HCT116 (cell line): Measurements from ENCODE around the gene TLL2. TPM values are rescaled to one million over a fixed set of nuclear protein-coding genes. Genes with fewer than 3 reads are reported as not detected.

ENCODE experiments used
- ATAC-seq: fragments of 200-7000 bp; cut with Tn5 transposase; 2 replicates; pipeline ENCODE4 v1.9.1; 2020; ENCODE audit warnings: mild to moderate bottlenecking, moderate library complexity
- BruUV-seq: library from RNA; stranded (reverse); fragments of 400-500 nt; replicated peaks from 2 replicates; lab custom pipeline; 2021; lab: Mats Ljungman, UMichigan
- CTCF ChIA-PET: fragments of 300-600 bp; sonication (Branson Sonifier 250); formaldehyde crosslinking; loops from one replicate; lab custom pipeline; 2021; ENCODE audit warnings: antibody characterized with exemption; lab: Charles Lee
- POLR2A ChIA-PET: fragments of 300-600, 350-600 bp; sonication (Branson Sonifier 250); formaldehyde crosslinking; loops from one replicate; lab custom pipeline; 2021; ENCODE audit warnings: antibody characterized with exemption; lab: Charles Lee
- RAD21 ChIA-PET, 2 experiments: fragments of 300-600 bp; sonication (Branson Sonifier 250); formaldehyde crosslinking; loops; one replicate each; lab custom pipeline; 2023; ENCODE audit warnings: low total read pairs in 2 of 2; ENCODE audit not compliant: uncharacterized antibody in 2 of 2, unreplicated experiment in 2 of 2, low non-redundant PET in 1 of 2; lab: Charles Lee
- DNase-seq: peaks from one replicate; pipeline ENCODE4 v3.0.0-alpha.2; 2010; ENCODE audit warnings: low read depth, low spot score
- H2AFZ ChIP-seq: fragments of 200-600 bp; shearing (Covaris generic), sonication (generic); 2 replicates; pipeline ENCODE4 v1.6.1; 2017; ENCODE audit warnings: low read depth, mixed run types, mixed read lengths, antibody characterized with exemption, low read length; ENCODE audit not compliant: poor library complexity, severe bottlenecking
- H3K27ac ChIP-seq: 2 replicates; pipeline ENCODE4 v1.5.1; 2012; ENCODE audit warnings: low read depth, low read length
- H3K27me3 ChIP-seq: fragments of 200-600 bp; sonication (generic); 2 replicates; pipeline ENCODE4 v1.6.1; 2016; ENCODE audit warnings: mixed run types, low read length, mixed read lengths; ENCODE audit not compliant: insufficient read depth
- H3K36me3 ChIP-seq, 2 experiments: fragments of 200-500 bp in 1 of 2; fragments of 200-600 bp in 1 of 2; sonication (Bioruptor generic) in 1 of 2; sonication (generic) in 1 of 2; 2 replicates each; pipeline versions ENCODE4 v1.5.1 to v1.6.1; 2014 to 2016; ENCODE audit warnings: low read length in 2 of 2, inconsistent platforms in 1 of 2, mixed read lengths in 1 of 2, mixed run types in 1 of 2; ENCODE audit not compliant: insufficient read depth in 2 of 2, control insufficient read depth in 1 of 2
- H3K4me1 ChIP-seq, 2 experiments: fragments of 200-600 bp in 1 of 2; sonication (generic) in 1 of 2; 2 replicates each; pipeline versions ENCODE4 v1.5.1 to v1.6.1; 2012 to 2017; ENCODE audit warnings: low read length in 2 of 2, inconsistent platforms in 1 of 2, mild to moderate bottlenecking in 1 of 2, mixed read lengths in 1 of 2, mixed run types in 1 of 2, moderate library complexity in 1 of 2; ENCODE audit not compliant: insufficient read depth in 2 of 2, control insufficient read depth in 1 of 2
- H3K4me2 ChIP-seq: fragments of 200-600 bp; sonication (generic); 2 replicates; pipeline ENCODE4 v1.6.1; 2017; ENCODE audit warnings: mixed run types, low read length, mixed read lengths
- H3K4me3 ChIP-seq, 2 experiments: fragments of 200-600 bp in 1 of 2; sonication (generic) in 1 of 2; replicated peaks in 1 of 2; 2 replicates each; pipeline ENCODE4 v1.5.1; 2011 to 2016; ENCODE audit warnings: low read length in 2 of 2, control low read depth in 1 of 2, low read depth in 1 of 2, mild to moderate bottlenecking in 1 of 2, mixed read lengths in 1 of 2, mixed run types in 1 of 2
- H3K79me2 ChIP-seq: fragments of 200-600 bp; sonication (generic); 2 replicates; pipeline ENCODE4 v1.6.1; 2017; ENCODE audit warnings: mild to moderate bottlenecking, mixed run types, low read length, moderate library complexity, mixed read lengths; ENCODE audit not compliant: insufficient read depth
- H3K9ac ChIP-seq: fragments of 200-600 bp; sonication (generic); 2 replicates; pipeline ENCODE4 v1.6.1; 2016; ENCODE audit warnings: low read length, mixed read lengths
- H3K9me2 ChIP-seq: fragments of 200-600 bp; sonication (generic), shearing (Covaris generic); 2 replicates; pipeline ENCODE4 v1.6.1; 2017; ENCODE audit warnings: mixed run types, mild to moderate bottlenecking, moderate library complexity; ENCODE audit not compliant: insufficient read depth
- H3K9me3 ChIP-seq, 2 experiments: fragments of 200-500 bp in 1 of 2; fragments of 200-600 bp in 1 of 2; sonication (Bioruptor generic) in 1 of 2; sonication (generic) in 1 of 2; 2 replicates each; pipeline ENCODE4 v1.6.1; 2014 to 2017; ENCODE audit warnings: low read length in 2 of 2, mixed read lengths in 2 of 2, inconsistent platforms in 1 of 2, low read depth in 1 of 2, mild to moderate bottlenecking in 1 of 2, mixed run types in 1 of 2, moderate library complexity in 1 of 2; ENCODE audit not compliant: control insufficient read depth in 1 of 2, insufficient read depth in 1 of 2
- H4K20me1 ChIP-seq: fragments of 200-600 bp; sonication (generic), shearing (Covaris generic); 2 replicates; pipeline ENCODE4 v1.6.1; 2017; ENCODE audit warnings: mixed run types, mild to moderate bottlenecking, moderate library complexity; ENCODE audit not compliant: insufficient read depth
- CBX3 ChIP-seq: IDR thresholded peaks from 2 replicates; pipeline ENCODE4 v1.6.1; 2012; ENCODE audit warnings: low read depth
- EGR1 ChIP-seq: IDR thresholded peaks from 2 replicates; pipeline ENCODE4 v1.6.1; 2012; ENCODE audit warnings: low read depth
- ELF1 ChIP-seq: IDR thresholded peaks from 2 replicates; pipeline ENCODE4 v1.6.1; 2012; ENCODE audit warnings: low read depth, borderline replicate concordance
- EZH2 ChIP-seq: fragments of 200-600 bp; sonication (generic); IDR thresholded peaks from 2 replicates; pipeline ENCODE4 v1.6.1; 2017; ENCODE audit warnings: antibody characterized with exemption, mixed run types
- FOSL1 ChIP-seq: IDR thresholded peaks from 2 replicates; pipeline ENCODE4 v1.6.1; 2012; ENCODE audit warnings: low read depth
- JUND ChIP-seq: IDR thresholded peaks from 2 replicates; pipeline ENCODE4 v1.6.1; 2012
- POLR2A ChIP-seq: IDR thresholded peaks from 2 replicates; pipeline ENCODE4 v1.7.0; 2011; ENCODE audit warnings: borderline replicate concordance; ENCODE audit not compliant: insufficient read depth, insufficient read length; ENCODE audit errors: extremely low read depth
- POLR2AphosphoS5 ChIP-seq: IDR thresholded peaks from 2 replicates; pipeline ENCODE4 v1.6.1; 2011; ENCODE audit warnings: mild to moderate bottlenecking, low read depth, low read length, moderate library complexity
- SIN3A ChIP-seq: IDR thresholded peaks from 2 replicates; pipeline ENCODE4 v1.6.1; 2012; ENCODE audit warnings: low read depth
- TCF7L2 ChIP-seq: IDR thresholded peaks from 2 replicates; pipeline ENCODE4 v1.7.0; 2011; ENCODE audit warnings: borderline replicate concordance, inconsistent platforms; ENCODE audit not compliant: insufficient read depth, insufficient read length; ENCODE audit errors: extremely low read depth
- ZFX ChIP-seq: fragments of 450-650 bp; IDR thresholded peaks from 2 replicates; pipeline ENCODE4 v1.6.1; 2017
- ZNF274 ChIP-seq: fragments of 200-500 bp; sonication (Bioruptor generic); IDR thresholded peaks from 2 replicates; pipeline ENCODE4 v1.6.1; 2014; ENCODE audit warnings: mild to moderate bottlenecking, low read depth, low read length, inconsistent platforms
- intact Hi-C: fragments of 100-400 bp; cut with micrococcal nuclease; formaldehyde crosslinking; loops from 2 replicates; pipeline ENCODE4 v1.10.0; 2022
- total RNA-seq: library from RNA; stranded (reverse); gene quantifications from one replicate; pipeline ENCODE4 v1.2.1, GENCODE V29; 2021; ENCODE audit not compliant: unreplicated experiment
- TF ChIP-seq, protein P1 (sequence below): IDR thresholded peaks from 2 replicates; pipeline ENCODE4 v1.6.1; 2012
- TF ChIP-seq, protein P2 (sequence below), 3 experiments: fragments of 200-600 bp in 1 of 3; sonication (generic) in 1 of 3; IDR thresholded peaks in 2 of 3; conservative IDR thresholded peaks in 1 of 3; 2 replicates each; pipeline ENCODE4 v1.5.1; 2012 to 2017; ENCODE audit warnings: low read depth in 2 of 3, low read length in 2 of 3, antibody characterized with exemption in 1 of 3, borderline replicate concordance in 1 of 3, control low read depth in 1 of 3, mild to moderate bottlenecking in 1 of 3, mixed read lengths in 1 of 3, mixed run types in 1 of 3, moderate library complexity in 1 of 3; ENCODE audit not compliant: insufficient read depth in 1 of 3

The TLL2 gene
- total RNA-seq, 1 experiment from 2014 or later = 1.3 TPM

DNA sequence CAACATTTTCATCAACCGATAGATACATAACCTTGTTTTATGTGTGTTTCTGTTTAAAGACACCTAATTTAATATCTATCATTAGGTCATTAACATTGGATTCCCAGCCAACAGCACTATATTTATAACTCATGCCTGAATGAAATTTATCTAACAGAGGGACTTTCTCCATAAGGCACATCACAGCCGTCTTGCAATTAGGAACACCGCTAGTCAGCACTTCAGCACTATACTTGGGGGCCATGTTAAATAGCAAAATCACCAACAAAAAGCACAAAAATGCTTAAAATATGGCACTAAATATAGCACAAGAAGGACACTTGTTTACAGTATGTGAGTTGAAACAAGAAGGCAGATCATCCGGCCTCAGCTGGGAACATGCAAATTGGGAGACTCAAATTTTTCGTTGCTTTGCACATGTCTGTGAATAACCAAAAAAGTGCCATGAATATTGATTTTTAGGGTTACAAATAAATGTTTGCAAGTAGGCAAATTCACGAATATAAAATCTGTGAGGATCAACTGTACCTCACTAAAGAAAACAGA lies 51.0 kb downstream of the TLL2 start:
- H3K27ac ChIP-seq = no peak overlapping the region
- ChIA-PET CTCF (no interaction called here), RAD21 (no interaction called here)
- no peak overlapping the region for H3K9ac ChIP-seq
- no peak overlapping the region for H3K4me3 ChIP-seq
- TF ChIP-seq POLR2A = no peak
- no peak for TF ChIP-seq ZNF274
- no peak for TF ChIP-seq EGR1
- TF ChIP-seq SIN3A = no peak
- no peak for TF ChIP-seq JUND
- TF ChIP-seq, all 23 proteins: peak for 0
- H3K9me2 ChIP-seq = no peaks in the 10 kb centered on the region
- BruUV-seq = no TSS peak
- ATAC-seq (no peak), DNase-seq (no peak)
- H2AFZ ChIP-seq = no peak overlapping the region
- POLR2A ChIA-PET = no interaction called here
- 0 out of 2 replicates have a peak, but pooled peaks cover 8% of the 10 kb centered on the region for H3K27me3 ChIP-seq
- no peaks in the 10 kb centered on the region for H3K4me1 ChIP-seq
- no peaks in the 10 kb centered on the region for H4K20me1 ChIP-seq
- no peaks in the 10 kb centered on the region for H3K79me2 ChIP-seq
- H3K4me2 ChIP-seq = no peak overlapping the region
- no peaks in the 10 kb centered on the region for H3K9me3 ChIP-seq
- H3K36me3 ChIP-seq = no peaks in the 10 kb centered on the region
- intact Hi-C loops = no loop called here

DNA sequence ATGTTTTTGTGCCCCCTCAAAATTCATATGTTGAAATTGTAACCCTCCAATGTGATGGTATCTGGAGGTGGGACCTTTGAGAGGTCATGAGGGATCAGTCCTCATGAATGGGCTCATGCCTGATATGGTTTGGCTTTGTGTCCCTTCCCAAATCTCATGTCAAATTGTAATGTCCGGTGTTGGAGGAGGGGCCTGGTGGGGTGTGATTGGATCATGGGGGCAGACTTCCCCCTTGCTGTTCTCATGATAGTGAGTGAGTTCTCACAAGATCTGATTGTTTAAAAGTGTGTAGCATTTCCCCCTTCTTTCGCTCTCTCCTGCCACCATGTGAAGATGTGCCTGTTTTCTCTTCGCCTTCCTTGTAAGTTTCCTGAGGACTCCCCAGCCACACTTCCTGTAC lies 53.4 kb downstream of the TLL2 start:
- no peak overlapping the region for H3K4me2 ChIP-seq
- no peak overlapping the region for H2AFZ ChIP-seq
- no peaks in the 10 kb centered on the region for H3K27me3 ChIP-seq
- DNase-seq = no peak
- H3K36me3 ChIP-seq = no peaks in the 10 kb centered on the region
- no peaks in the 10 kb centered on the region for H3K4me1 ChIP-seq
- no peak overlapping the region for H3K9ac ChIP-seq
- TF ChIP-seq POLR2A = no peak
- TF ChIP-seq, protein P1, sequence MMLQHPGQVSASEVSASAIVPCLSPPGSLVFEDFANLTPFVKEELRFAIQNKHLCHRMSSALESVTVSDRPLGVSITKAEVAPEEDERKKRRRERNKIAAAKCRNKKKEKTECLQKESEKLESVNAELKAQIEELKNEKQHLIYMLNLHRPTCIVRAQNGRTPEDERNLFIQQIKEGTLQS = no peak
- no peak for TF ChIP-seq ELF1
- TF ChIP-seq, protein P2, sequence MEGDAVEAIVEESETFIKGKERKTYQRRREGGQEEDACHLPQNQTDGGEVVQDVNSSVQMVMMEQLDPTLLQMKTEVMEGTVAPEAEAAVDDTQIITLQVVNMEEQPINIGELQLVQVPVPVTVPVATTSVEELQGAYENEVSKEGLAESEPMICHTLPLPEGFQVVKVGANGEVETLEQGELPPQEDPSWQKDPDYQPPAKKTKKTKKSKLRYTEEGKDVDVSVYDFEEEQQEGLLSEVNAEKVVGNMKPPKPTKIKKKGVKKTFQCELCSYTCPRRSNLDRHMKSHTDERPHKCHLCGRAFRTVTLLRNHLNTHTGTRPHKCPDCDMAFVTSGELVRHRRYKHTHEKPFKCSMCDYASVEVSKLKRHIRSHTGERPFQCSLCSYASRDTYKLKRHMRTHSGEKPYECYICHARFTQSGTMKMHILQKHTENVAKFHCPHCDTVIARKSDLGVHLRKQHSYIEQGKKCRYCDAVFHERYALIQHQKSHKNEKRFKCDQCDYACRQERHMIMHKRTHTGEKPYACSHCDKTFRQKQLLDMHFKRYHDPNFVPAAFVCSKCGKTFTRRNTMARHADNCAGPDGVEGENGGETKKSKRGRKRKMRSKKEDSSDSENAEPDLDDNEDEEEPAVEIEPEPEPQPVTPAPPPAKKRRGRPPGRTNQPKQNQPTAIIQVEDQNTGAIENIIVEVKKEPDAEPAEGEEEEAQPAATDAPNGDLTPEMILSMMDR (IDR thresholded peaks at IDR 0.05 in 2 of 3, conservative IDR thresholded peaks at IDR 0.05 in 1 of 3; ENCODE audit: borderline replicate concordance in 1 of 3, insufficient read depth in 1 of 3, low read depth in 2 of 3, low read length in 2 of 3) = no peak
- no peak for TF ChIP-seq FOSL1
- TF ChIP-seq POLR2AphosphoS5 = no peak
- no peak for TF ChIP-seq CBX3
- no peak for TF ChIP-seq EZH2
- no peak for TF ChIP-seq EGR1
- no peak for TF ChIP-seq ZFX
- no peak for TF ChIP-seq TCF7L2
- TF ChIP-seq, all 23 proteins: peak for 0
- Histone ChIP-seq H3K9me3 (no peaks in the 10 kb centered on the region), H3K4me3 (no peak overlapping the region), H4K20me1 (no peaks in the 10 kb centered on the region), H3K9me2 (no peaks in the 10 kb centered on the region), H3K27ac (no peak overlapping the region), H3K79me2 (no peaks in the 10 kb centered on the region)
- ChIA-PET CTCF (no interaction called here), POLR2A (no interaction called here), RAD21 (no interaction called here)
- intact Hi-C loops = no loop called here
- BruUV-seq = no TSS peak
- no peak for ATAC-seq
